Tibial nerve (tissue), 4 donors: ENCODE measurements around the gene ENDOV. TPM values are rescaled to one million over a fixed set of nuclear protein-coding genes. Genes with fewer than 3 reads are reported as not detected.
A peak's percentile ranks its signal among the peaks of the same experiment; 100 is the strongest.

Experiments used
- DNase-seq, 2 donors: peaks; one replicate each; pipeline ENCODE4 v3.0.0-alpha.2; 2019; ENCODE audit warnings: low spot score in 2 of 2
- H3K27ac ChIP-seq, 4 donors: fragments of 200-600 bp; sonication (generic) in 3 of 4; one replicate each; pipeline ENCODE4 v1.5.1; 2017 to 2019; ENCODE audit warnings: mild to moderate bottlenecking in 1 of 4
- H3K27me3 ChIP-seq, 2 donors: fragments of 200-600 bp; sonication (generic) in 1 of 2; one replicate each; pipeline versions ENCODE4 v1.5.1 to v1.6.0; 2017 to 2019
- H3K36me3 ChIP-seq, 3 donors: fragments of 200-600 bp; sonication (generic); one replicate each; pipeline ENCODE4 v1.5.1; 2018 to 2019
- H3K4me1 ChIP-seq, 4 donors: fragments of 200-600 bp; sonication (generic) in 3 of 4; one replicate each; pipeline ENCODE4 v1.5.1; 2017 to 2019
- H3K4me3 ChIP-seq, 4 donors: fragments of 200-600 bp; sonication (generic) in 3 of 4; one replicate each; pipeline ENCODE4 v1.5.1; 2017 to 2019; ENCODE audit warnings: mild to moderate bottlenecking in 1 of 4, moderate library complexity in 1 of 4
- H3K9me3 ChIP-seq, 4 donors: fragments of 200-600 bp; sonication (generic) in 3 of 4; one replicate each; pipeline ENCODE4 v1.5.1; 2017 to 2019
- EP300 ChIP-seq, 2 donors: sonication (generic); formaldehyde crosslinking; IDR thresholded peaks; one replicate each; pipeline ENCODE4 v1.6.1; 2017; ENCODE audit warnings: antibody characterized with exemption in 2 of 2, mild to moderate bottlenecking in 1 of 2
- POLR2A ChIP-seq, 2 donors: fragments of 450-650 bp; IDR thresholded peaks; one replicate each; pipeline ENCODE4 v1.6.1; 2017; ENCODE audit warnings: antibody characterized with exemption in 2 of 2, mild to moderate bottlenecking in 2 of 2, moderate library complexity in 2 of 2
- WGBS, 2 donors: methylation state at CpG; one replicate each; pipeline ENCODE4 v1.1.5; 2018; 5-methylcytosine and 5-hydroxymethylcytosine counted together
- total RNA-seq, 4 donors: library from RNA; depleted of rRNA; stranded (reverse); fragments of >200 nt; gene quantifications; one replicate each; pipeline ENCODE4 v1.1.0, GENCODE V29; 2016
- TF ChIP-seq, protein P1 (sequence below), 5 experiments: fragments of 200-600 bp in 3 of 5; fragments of 450-650 bp in 2 of 5; sonication (generic) in 3 of 5; IDR thresholded peaks; one replicate each; pipeline ENCODE4 v1.5.1; 2016 to 2019; ENCODE audit warnings: antibody characterized with exemption in 5 of 5, mild to moderate bottlenecking in 3 of 5, moderate library complexity in 2 of 5

Gene ENDOV
- total RNA-seq, 4 donors from 2014 or later: 9.8 to 30.3 (median 16.6) TPM

DNA sequence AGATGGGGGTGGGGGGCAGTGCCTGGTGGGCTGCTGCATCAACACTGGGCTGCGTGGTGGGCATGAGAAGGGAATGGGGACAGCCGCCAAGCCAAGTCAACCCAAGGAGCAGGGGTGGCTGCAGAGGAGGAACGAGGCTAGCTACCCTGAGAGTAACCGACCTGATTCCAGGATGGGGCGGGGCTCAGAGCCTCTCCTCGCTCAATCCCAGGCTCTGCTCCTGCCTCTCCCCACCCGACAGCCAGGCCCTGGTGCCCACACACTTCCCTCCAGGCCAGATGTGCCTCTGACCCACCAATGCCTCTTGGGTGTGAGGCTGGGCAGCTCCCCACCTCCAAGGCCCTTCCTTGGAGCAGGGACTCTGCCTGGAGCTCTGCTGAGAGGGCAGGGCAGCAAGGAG lies 58.7 kb downstream of the ENDOV start:
- no peaks in the 10 kb centered on the region for H3K36me3 ChIP-seq
- TF ChIP-seq POLR2A (IDR thresholded peaks at IDR 0.05) (no peak), EP300 (IDR thresholded peaks at IDR 0.05) (no peak)
- TF ChIP-seq, protein P1, sequence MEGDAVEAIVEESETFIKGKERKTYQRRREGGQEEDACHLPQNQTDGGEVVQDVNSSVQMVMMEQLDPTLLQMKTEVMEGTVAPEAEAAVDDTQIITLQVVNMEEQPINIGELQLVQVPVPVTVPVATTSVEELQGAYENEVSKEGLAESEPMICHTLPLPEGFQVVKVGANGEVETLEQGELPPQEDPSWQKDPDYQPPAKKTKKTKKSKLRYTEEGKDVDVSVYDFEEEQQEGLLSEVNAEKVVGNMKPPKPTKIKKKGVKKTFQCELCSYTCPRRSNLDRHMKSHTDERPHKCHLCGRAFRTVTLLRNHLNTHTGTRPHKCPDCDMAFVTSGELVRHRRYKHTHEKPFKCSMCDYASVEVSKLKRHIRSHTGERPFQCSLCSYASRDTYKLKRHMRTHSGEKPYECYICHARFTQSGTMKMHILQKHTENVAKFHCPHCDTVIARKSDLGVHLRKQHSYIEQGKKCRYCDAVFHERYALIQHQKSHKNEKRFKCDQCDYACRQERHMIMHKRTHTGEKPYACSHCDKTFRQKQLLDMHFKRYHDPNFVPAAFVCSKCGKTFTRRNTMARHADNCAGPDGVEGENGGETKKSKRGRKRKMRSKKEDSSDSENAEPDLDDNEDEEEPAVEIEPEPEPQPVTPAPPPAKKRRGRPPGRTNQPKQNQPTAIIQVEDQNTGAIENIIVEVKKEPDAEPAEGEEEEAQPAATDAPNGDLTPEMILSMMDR (IDR thresholded peaks at IDR 0.05): no peak
- H3K27me3 ChIP-seq: peaks cover 0 to 83% of the 10 kb centered on the region in 2 donors
- DNase-seq: no peak
- no peak overlapping the region for H3K4me3 ChIP-seq
- no peaks in the 10 kb centered on the region for H3K9me3 ChIP-seq
- H3K4me1 ChIP-seq: peaks cover 0 to 46% (median 39%) of the 10 kb centered on the region in 4 donors
- H3K27ac ChIP-seq: no peak overlapping the region
- 27 to 33% methylated on average over 5 to 6 of the region's 7 CpGs for WGBS, 2 donors

DNA sequence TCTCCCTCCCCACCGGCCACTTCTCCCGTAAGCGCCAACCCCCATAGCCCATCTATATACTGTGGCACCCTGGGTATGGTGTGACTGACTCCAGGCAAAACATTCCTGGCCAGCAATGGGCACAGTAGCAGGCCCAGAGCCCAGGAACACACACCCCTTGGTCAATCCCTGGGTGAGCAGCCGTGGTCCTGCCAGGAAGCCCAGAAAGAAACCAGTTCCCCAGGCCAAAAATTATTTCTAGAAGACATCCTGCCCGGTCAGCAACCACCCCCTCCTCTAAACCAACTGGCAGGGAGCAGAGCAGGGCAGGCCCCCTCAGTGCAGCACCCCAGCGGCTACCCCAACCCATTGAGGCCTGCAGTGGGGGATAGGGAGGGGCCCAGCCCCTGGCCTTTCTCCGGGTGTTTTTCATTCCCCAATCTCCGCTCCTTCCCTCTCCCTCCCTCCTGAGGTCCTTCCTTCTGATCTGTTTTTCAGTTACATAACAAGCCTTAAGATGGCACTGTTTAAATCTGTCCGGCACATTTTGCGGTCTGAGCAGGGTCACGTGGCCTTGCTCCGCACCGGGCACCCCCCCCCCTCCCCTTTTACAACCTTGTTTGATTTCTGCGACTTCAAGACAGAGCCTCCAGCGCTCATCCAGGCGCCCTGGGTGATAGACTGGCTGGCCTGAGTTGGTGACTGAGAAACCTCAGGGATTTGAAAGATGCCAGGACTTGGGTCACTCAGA lies 59.4 kb downstream of the ENDOV start:
- DNase-seq: no peak
- H3K27ac ChIP-seq: no peak overlapping the region
- no peaks in the 10 kb centered on the region for H3K9me3 ChIP-seq
- no peaks in the 10 kb centered on the region for H3K36me3 ChIP-seq
- H3K4me1 ChIP-seq: peaks cover 0 to 49% (median 40%) of the 10 kb centered on the region in 4 donors
- peaks cover 0 to 83% of the 10 kb centered on the region in 2 donors for H3K27me3 ChIP-seq
- WGBS, 2 donors: 15 to 18% methylated on average over 16 of the region's 16 CpGs
- TF ChIP-seq, protein P1 (IDR thresholded peaks at IDR 0.05): peak in 2 of 5 experiments; percentile 12 to 22
- TF ChIP-seq EP300 (IDR thresholded peaks at IDR 0.05) (no peak), POLR2A (IDR thresholded peaks at IDR 0.05) (no peak)
- H3K4me3 ChIP-seq: no peak overlapping the region

DNA sequence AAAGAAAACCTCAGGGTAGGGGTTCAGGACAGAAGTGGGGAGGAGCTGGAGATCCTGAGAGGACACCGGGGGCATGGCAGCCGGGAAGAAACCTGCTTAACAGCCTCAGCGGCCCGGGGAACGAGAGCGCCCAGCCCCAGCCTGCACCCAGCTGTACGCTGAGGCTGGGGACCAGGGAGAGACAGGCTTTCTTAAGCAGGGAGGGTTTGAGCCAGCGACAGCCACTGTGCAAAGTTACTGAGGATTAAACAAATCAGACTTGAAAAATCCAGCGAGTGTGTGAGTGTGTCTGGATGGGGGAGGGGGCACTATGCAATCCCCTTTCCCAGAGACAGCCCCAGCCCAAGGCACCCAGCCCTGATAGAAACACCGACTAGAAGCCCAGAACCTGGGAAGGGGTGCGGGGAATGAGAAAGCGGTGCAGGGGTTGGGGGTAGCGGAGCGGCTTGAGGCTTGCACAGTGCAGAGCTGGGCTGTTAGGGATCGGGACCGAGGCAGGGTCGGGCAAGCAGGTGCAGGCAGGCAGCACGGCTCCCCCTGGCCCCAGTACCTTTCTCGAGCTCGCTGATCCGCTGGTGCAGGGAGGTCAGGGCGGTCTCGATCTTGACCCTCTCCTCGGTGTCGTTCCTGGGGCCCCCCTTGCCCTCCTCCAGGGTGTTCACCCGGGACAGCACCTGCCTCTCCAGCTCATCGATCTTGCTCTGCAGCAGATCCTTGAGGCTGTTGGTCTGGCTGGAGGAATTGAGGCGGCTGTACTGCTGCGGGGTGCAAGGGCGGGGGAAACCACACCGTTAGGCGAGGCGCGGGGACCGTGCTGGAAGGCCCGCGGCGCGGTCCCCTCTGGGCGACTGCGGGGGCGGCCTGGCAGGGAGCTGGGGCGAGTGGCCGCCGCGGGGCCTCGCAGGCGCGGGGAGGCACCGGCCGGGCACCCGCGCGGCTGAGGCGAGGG lies 60.3 kb downstream of the ENDOV start:
- Histone ChIP-seq H3K36me3 (no peaks in the 10 kb centered on the region), H3K4me3 (peak overlapping the region in 3 of 4 donors; percentile 9 to 44 (median 36)), H3K27me3 (peaks cover 0 to 83% of the 10 kb centered on the region in 2 donors), H3K4me1 (peaks cover 0 to 49% (median 40%) of the 10 kb centered on the region in 4 donors), H3K9me3 (no peaks in the 10 kb centered on the region), H3K27ac (no peak overlapping the region)
- WGBS, 2 donors: 3% methylated on average over 26 to 55 of the region's 55 CpGs
- DNase-seq: no peak
- TF ChIP-seq POLR2A (IDR thresholded peaks at IDR 0.05): no peak
- TF ChIP-seq EP300 (IDR thresholded peaks at IDR 0.05): no peak
- TF ChIP-seq, protein P1 (IDR thresholded peaks at IDR 0.05): no peak

DNA sequence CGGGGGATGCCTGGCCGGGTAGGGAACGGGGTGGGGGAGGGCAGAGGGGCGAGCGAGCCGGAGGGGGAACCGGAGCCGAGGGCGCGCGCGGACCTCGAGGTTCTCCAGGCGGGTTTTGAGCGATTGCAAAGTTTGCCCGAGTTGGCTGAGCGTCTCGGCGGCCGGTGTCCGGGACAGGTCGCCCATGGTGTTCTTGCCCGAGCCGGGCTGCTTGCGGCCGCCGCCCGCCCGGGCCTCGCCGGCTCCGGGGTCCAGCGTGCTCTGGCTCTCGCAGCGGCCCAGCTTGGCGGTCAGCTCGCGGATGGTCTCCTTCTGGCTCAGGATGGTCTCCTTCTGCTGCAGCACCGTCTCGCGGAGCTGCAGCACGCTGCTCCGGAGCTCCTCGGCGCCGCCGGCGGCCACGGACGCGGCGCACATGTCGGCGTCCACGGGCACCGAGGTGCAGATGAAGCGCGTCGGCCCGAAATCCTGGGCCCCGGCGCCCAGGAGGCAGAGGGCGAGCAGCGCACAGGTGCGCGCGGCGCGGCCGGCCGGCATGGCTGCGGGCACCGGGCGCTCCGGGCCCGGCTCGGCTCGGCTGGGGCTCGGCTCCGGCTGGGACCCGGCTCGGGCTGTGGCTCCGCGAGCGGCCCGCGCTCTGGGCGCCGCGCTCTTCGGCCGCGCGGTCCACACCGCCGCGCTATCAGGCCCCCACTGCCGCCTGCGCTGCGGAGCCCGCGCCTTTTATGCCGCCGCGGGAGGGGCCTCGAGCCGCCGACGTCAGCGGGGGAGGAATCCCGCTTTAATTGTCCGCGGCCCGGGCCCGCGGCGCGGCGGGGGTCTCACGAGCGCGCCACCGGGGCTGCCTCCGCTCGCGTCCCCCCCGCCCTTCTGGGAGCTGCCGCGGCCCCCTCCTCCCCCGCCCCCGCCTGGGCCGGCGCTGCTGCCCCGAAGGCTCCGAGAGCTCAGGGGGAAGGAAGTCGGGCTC lies 61.2 kb downstream of the ENDOV start, which contains the start of gene NPTX1:
NPTX1 (minus strand) TSS at position 698 of the 967 bp plus-strand sequence; CDS start at position 537, 161 bp downstream.
- DNase-seq: no peak

More for the DNA sequence above, 61.2 kb downstream of the ENDOV start, which contains the start of gene NPTX1:
- Histone ChIP-seq H3K27me3 (peaks cover 3 to 83% of the 10 kb centered on the region in 2 donors), H3K4me3 (peak within 1 kb of the TSS in 3 of 4 donors; percentile 9 to 44 (median 36)), H3K36me3 (no peaks in the 10 kb centered on the region), H3K4me1 (peaks cover 0 to 49% (median 40%) of the 10 kb centered on the region in 4 donors), H3K9me3 (no peaks in the 10 kb centered on the region), H3K27ac (no peak within 1 kb of the TSS)
- TF ChIP-seq, protein P1 (IDR thresholded peaks at IDR 0.05): no peak
- no peak for TF ChIP-seq EP300 (IDR thresholded peaks at IDR 0.05)
- no peak for TF ChIP-seq POLR2A (IDR thresholded peaks at IDR 0.05)
- WGBS, 2 donors: 1% methylated on average over 27 to 49 of the region's 136 CpGs
